ENCODE results near the gene PROSER1.

DNA sequence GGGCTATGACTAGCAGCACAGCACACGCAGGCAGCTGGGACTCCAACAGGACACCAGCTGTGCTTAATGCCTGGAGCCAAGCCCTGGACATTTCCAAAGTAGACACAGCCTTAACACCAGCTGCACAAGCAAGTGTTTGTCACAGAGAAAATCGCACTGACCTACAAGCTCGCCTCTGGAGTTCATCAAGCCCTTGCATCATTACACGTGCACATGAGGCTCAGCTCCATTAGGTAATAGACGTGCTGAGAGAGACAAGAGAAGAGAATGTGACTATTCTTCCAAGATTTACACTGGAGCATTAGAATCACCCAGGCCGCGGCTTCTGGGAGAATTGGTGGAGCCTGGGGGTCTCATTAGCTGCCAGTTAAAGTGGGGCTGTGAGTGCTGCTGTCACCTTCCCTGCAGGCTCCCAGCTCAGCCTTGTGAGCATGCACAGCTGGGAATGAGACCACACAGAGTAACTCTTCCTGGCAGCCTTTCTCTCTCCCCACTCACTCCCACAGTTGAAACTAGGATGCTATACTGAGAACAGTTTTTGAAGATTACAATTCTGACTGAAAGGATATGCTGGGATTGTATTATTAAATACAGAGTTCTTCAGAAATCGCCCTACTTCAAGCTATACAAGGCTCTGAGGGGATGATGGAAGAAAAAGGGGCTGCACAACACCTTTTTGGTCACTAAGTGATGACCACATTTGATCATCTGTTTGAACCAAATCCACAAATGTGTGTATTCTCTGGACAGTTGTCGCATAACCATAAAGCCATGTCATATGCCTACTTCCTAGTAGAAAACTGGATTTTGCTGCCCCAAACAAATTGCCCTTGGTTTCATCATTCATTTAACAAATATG, 57.8 kb downstream of the PROSER1 start:
- TF ChIP-seq TAF1 (IDR thresholded peaks at IDR 0.05; ENCODE audit: borderline replicate concordance, low read depth, low read length), result no peak
- no peak for TF ChIP-seq JUND (IDR thresholded peaks at IDR 0.05; ENCODE audit: low read depth, low read length)

Data from GM12878 (cell line).